ENCODE results near the gene ADGRL2. TPM values are rescaled to one million over a fixed set of nuclear protein-coding genes. Genes with fewer than 3 reads are reported as not detected.
"Not testable (repeated sequence)": the region's sequence is repeated elsewhere in the genome, so short reads cannot be mapped to it uniquely, and the experiment has no call there.

Gene ADGRL2
- total RNA-seq, 1 donor from 2014 or later = 126 TPM

GRCh38 chr1:81867235-81867634, 66.5 kb downstream of the ADGRL2 start:
- Histone ChIP-seq H3K4me2 (ENCODE audit: low read length) (no peak overlapping the region), H3K9ac (ENCODE audit: low read length) (no peak overlapping the region), H3K4me3 (ENCODE audit: insufficient read depth, low read depth, low read length) (no peak overlapping the region), H3K4me1 (ENCODE audit: insufficient read depth, low read length) (no peaks in the 10 kb centered on the region), H3K27ac (ENCODE audit: low read depth, low read length) (no peak overlapping the region), H3K36me3 (ENCODE audit: insufficient read depth, low read length) (no peaks in the 10 kb centered on the region), H4K20me1 (ENCODE audit: insufficient read depth, low read length) (no peaks in the 10 kb centered on the region), H2AFZ (ENCODE audit: low read depth, low read length) (no peak overlapping the region), H3K79me2 (ENCODE audit: insufficient read depth, low read length) (no peaks in the 10 kb centered on the region), H3K27me3 (ENCODE audit: insufficient read depth, low read length) (no peaks in the 10 kb centered on the region), H3K9me3 (ENCODE audit: insufficient read depth, low read depth, low read length) (no peaks in the 10 kb centered on the region)
- H3K27me3 Mint-ChIP-seq (ENCODE audit: low read depth, unreplicated experiment) = no peaks in the 10 kb centered on the region
- H3K4me3 Mint-ChIP-seq (ENCODE audit: unreplicated experiment) = no peak overlapping the region
- H3K4me1 Mint-ChIP-seq (ENCODE audit: low read depth, unreplicated experiment) = peaks cover 8% of the 10 kb centered on the region
- no peaks in the 10 kb centered on the region for H3K9me3 Mint-ChIP-seq (ENCODE audit: unreplicated experiment)
- DNase-seq (ENCODE audit: low read depth) = no peak
- FAIRE-seq = no peak
- no peak for TF ChIP-seq EZH2 (IDR thresholded peaks at IDR 0.05; ENCODE audit: insufficient read depth, low read length)
- TF ChIP-seq, protein P1, sequence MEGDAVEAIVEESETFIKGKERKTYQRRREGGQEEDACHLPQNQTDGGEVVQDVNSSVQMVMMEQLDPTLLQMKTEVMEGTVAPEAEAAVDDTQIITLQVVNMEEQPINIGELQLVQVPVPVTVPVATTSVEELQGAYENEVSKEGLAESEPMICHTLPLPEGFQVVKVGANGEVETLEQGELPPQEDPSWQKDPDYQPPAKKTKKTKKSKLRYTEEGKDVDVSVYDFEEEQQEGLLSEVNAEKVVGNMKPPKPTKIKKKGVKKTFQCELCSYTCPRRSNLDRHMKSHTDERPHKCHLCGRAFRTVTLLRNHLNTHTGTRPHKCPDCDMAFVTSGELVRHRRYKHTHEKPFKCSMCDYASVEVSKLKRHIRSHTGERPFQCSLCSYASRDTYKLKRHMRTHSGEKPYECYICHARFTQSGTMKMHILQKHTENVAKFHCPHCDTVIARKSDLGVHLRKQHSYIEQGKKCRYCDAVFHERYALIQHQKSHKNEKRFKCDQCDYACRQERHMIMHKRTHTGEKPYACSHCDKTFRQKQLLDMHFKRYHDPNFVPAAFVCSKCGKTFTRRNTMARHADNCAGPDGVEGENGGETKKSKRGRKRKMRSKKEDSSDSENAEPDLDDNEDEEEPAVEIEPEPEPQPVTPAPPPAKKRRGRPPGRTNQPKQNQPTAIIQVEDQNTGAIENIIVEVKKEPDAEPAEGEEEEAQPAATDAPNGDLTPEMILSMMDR (IDR thresholded peaks at IDR 0.05; ENCODE audit: insufficient read depth, low read depth, low read length) = no peak
- H3K27ac Mint-ChIP-seq (ENCODE audit: unreplicated experiment) = no peak overlapping the region
- H3K36me3 Mint-ChIP-seq (ENCODE audit: low read depth, unreplicated experiment) = peaks cover 13% of the 10 kb centered on the region

GRCh38 chr1:81869307-81869706, 68.6 kb downstream of the ADGRL2 start:
- Mint-ChIP-seq H3K27me3 (ENCODE audit: low read depth, unreplicated experiment) (no peaks in the 10 kb centered on the region), H3K9me3 (ENCODE audit: unreplicated experiment) (no peaks in the 10 kb centered on the region), H3K4me3 (ENCODE audit: unreplicated experiment) (no peak overlapping the region), H3K4me1 (ENCODE audit: low read depth, unreplicated experiment) (peaks cover 13% of the 10 kb centered on the region), H3K36me3 (ENCODE audit: low read depth, unreplicated experiment) (peaks cover 11% of the 10 kb centered on the region), H3K27ac (ENCODE audit: unreplicated experiment) (no peak overlapping the region)
- TF ChIP-seq, protein P1 (IDR thresholded peaks at IDR 0.05; ENCODE audit: insufficient read depth, low read depth, low read length) = no peak
- TF ChIP-seq EZH2 (IDR thresholded peaks at IDR 0.05; ENCODE audit: insufficient read depth, low read length) = no peak
- no peaks in the 10 kb centered on the region for H3K36me3 ChIP-seq (ENCODE audit: insufficient read depth, low read length)
- H3K4me1 ChIP-seq (ENCODE audit: insufficient read depth, low read length) = no peaks in the 10 kb centered on the region
- H3K4me3 ChIP-seq (ENCODE audit: insufficient read depth, low read depth, low read length) = no peak overlapping the region
- H3K4me2 ChIP-seq (ENCODE audit: low read length) = no peak overlapping the region
- no peaks in the 10 kb centered on the region for H3K9me3 ChIP-seq (ENCODE audit: insufficient read depth, low read depth, low read length)
- H3K27me3 ChIP-seq (ENCODE audit: insufficient read depth, low read length) = no peaks in the 10 kb centered on the region
- no peaks in the 10 kb centered on the region for H4K20me1 ChIP-seq (ENCODE audit: insufficient read depth, low read length)
- no peaks in the 10 kb centered on the region for H3K79me2 ChIP-seq (ENCODE audit: insufficient read depth, low read length)
- DNase-seq (ENCODE audit: low read depth) (no peak), FAIRE-seq (no peak)
- H2AFZ ChIP-seq (ENCODE audit: low read depth, low read length) = no peak overlapping the region
- H3K27ac ChIP-seq (ENCODE audit: low read depth, low read length) = no peak overlapping the region
- H3K9ac ChIP-seq (ENCODE audit: low read length) = no peak overlapping the region

GRCh38 chr1:81871091-81871490, 70.4 kb downstream of the ADGRL2 start:
- H3K36me3 ChIP-seq (ENCODE audit: insufficient read depth, low read length); H3K79me2 ChIP-seq (ENCODE audit: insufficient read depth, low read length); FAIRE-seq; H3K4me2 ChIP-seq (ENCODE audit: low read length); H3K27ac ChIP-seq (ENCODE audit: low read depth, low read length); H2AFZ ChIP-seq (ENCODE audit: low read depth, low read length); H3K27ac Mint-ChIP-seq (ENCODE audit: unreplicated experiment); H3K9me3 ChIP-seq (ENCODE audit: insufficient read depth, low read depth, low read length); H3K4me3 ChIP-seq (ENCODE audit: insufficient read depth, low read depth, low read length); H3K4me1 ChIP-seq (ENCODE audit: insufficient read depth, low read length); H4K20me1 ChIP-seq (ENCODE audit: insufficient read depth, low read length); H3K27me3 Mint-ChIP-seq (ENCODE audit: low read depth, unreplicated experiment); H3K9ac ChIP-seq (ENCODE audit: low read length); H3K9me3 Mint-ChIP-seq (ENCODE audit: unreplicated experiment); H3K4me3 Mint-ChIP-seq (ENCODE audit: unreplicated experiment); DNase-seq (ENCODE audit: low read depth); H3K27me3 ChIP-seq (ENCODE audit: insufficient read depth, low read length): not testable (repeated sequence)
- Mint-ChIP-seq H3K4me1 (ENCODE audit: low read depth, unreplicated experiment) (peaks cover 25% of the 10 kb centered on the region), H3K36me3 (ENCODE audit: low read depth, unreplicated experiment) (peaks cover 14% of the 10 kb centered on the region)

All from astrocyte (in vitro differentiated cells and primary cell).